Measurements from ENCODE around the gene MIP.
"Not testable (repeated sequence)": the region's sequence is repeated elsewhere in the genome, so short reads cannot be mapped to it uniquely, and the experiment has no call there.

The MIP gene

GRCh38 chr12:56454557-56454956 is at the start of gene MIP:
MIP (minus strand) TSS chr12:56454657; CDS start chr12:56454613, 44 bp downstream.
- H3K36me3 ChIP-seq, result no peaks in the 10 kb centered on the region
- no peaks in the 10 kb centered on the region for H3K9me3 ChIP-seq
- H3K4me3 ChIP-seq (ENCODE audit: low read depth in 1 of 2, low read length in 1 of 2), result no peak within 1 kb of the TSS
- H3K27me3 ChIP-seq, result no peaks in the 10 kb centered on the region
- H3K27ac ChIP-seq, result no peak within 1 kb of the TSS
- no peak for TF ChIP-seq CTCF (IDR thresholded peaks at IDR 0.05)
- peaks cover 6 to 21% of the 10 kb centered on the region in 2 experiments for H3K4me1 ChIP-seq (ENCODE audit: control insufficient read depth in 1 of 2, insufficient read depth in 1 of 2, low read depth in 1 of 2, low read length in 1 of 2)

GRCh38 chr12:56499879-56500278 is 45.4 kb upstream of the MIP start:
- not testable (repeated sequence) for H3K36me3 ChIP-seq; H3K4me3 ChIP-seq (ENCODE audit: low read depth in 1 of 2, low read length in 1 of 2); H3K4me1 ChIP-seq (ENCODE audit: control insufficient read depth in 1 of 2, insufficient read depth in 1 of 2, low read depth in 1 of 2, low read length in 1 of 2); H3K9me3 ChIP-seq; H3K27ac ChIP-seq; H3K27me3 ChIP-seq

GRCh38 chr12:56499452-56499851 is 45.0 kb upstream of the MIP start:
- H3K9me3 ChIP-seq; H3K27me3 ChIP-seq; H3K27ac ChIP-seq; H3K4me3 ChIP-seq (ENCODE audit: low read depth in 1 of 2, low read length in 1 of 2); H3K36me3 ChIP-seq; H3K4me1 ChIP-seq (ENCODE audit: control insufficient read depth in 1 of 2, insufficient read depth in 1 of 2, low read depth in 1 of 2, low read length in 1 of 2): not testable (repeated sequence)

GRCh38 chr12:56498126-56498902 is 43.9 kb upstream of the MIP start:
- H3K9me3 ChIP-seq; H3K27me3 ChIP-seq; H3K4me3 ChIP-seq (ENCODE audit: low read depth in 1 of 2, low read length in 1 of 2); H3K27ac ChIP-seq; H3K4me1 ChIP-seq (ENCODE audit: control insufficient read depth in 1 of 2, insufficient read depth in 1 of 2, low read depth in 1 of 2, low read length in 1 of 2); H3K36me3 ChIP-seq: not testable (repeated sequence)

GRCh38 chr12:56496704-56497103 is 42.2 kb upstream of the MIP start:
- H3K9me3 ChIP-seq; H3K4me1 ChIP-seq (ENCODE audit: control insufficient read depth in 1 of 2, insufficient read depth in 1 of 2, low read depth in 1 of 2, low read length in 1 of 2); H3K27ac ChIP-seq; H3K4me3 ChIP-seq (ENCODE audit: low read depth in 1 of 2, low read length in 1 of 2); H3K36me3 ChIP-seq: not testable (repeated sequence)
- H3K27me3 ChIP-seq, result peaks cover 16% of the 10 kb centered on the region
- peak; percentile 26 for TF ChIP-seq CTCF (IDR thresholded peaks at IDR 0.05)

- H3K27ac ChIP-seq; H3K36me3 ChIP-seq; H3K4me1 ChIP-seq (ENCODE audit: control insufficient read depth in 1 of 2, insufficient read depth in 1 of 2, low read depth in 1 of 2, low read length in 1 of 2); H3K9me3 ChIP-seq; H3K4me3 ChIP-seq (ENCODE audit: low read depth in 1 of 2, low read length in 1 of 2): not testable (repeated sequence)
- peaks cover 38% of the 10 kb centered on the region for H3K27me3 ChIP-seq
Observed at GRCh38 chr12:56494481-56494880, 40.0 kb upstream of the MIP start.

GRCh38 chr12:56494106-56494415 is 39.6 kb upstream of the MIP start:
- H3K9me3 ChIP-seq; H3K4me1 ChIP-seq (ENCODE audit: control insufficient read depth in 1 of 2, insufficient read depth in 1 of 2, low read depth in 1 of 2, low read length in 1 of 2); H3K4me3 ChIP-seq (ENCODE audit: low read depth in 1 of 2, low read length in 1 of 2); H3K36me3 ChIP-seq; H3K27ac ChIP-seq: not testable (repeated sequence)
- peaks cover 42% of the 10 kb centered on the region for H3K27me3 ChIP-seq

GRCh38 chr12:56493409-56494105 is 39.1 kb upstream of the MIP start:
- H3K4me1 ChIP-seq (ENCODE audit: control insufficient read depth in 1 of 2, insufficient read depth in 1 of 2, low read depth in 1 of 2, low read length in 1 of 2); H3K9me3 ChIP-seq; H3K4me3 ChIP-seq (ENCODE audit: low read depth in 1 of 2, low read length in 1 of 2); H3K36me3 ChIP-seq; H3K27ac ChIP-seq: not testable (repeated sequence)
- peaks cover 45% of the 10 kb centered on the region for H3K27me3 ChIP-seq
